HG03439 (cell line): ENCODE results near the gene MBNL1.

ENCODE experiments used
- ATAC-seq: cut with Tn5 transposase; IDR thresholded peaks from one replicate; pipeline ENCODE4 v1.9.1; 2021; ENCODE audit warnings: mild to moderate bottlenecking, moderate library complexity; ENCODE audit not compliant: unreplicated experiment

The MBNL1 gene

GRCh38 chr3:152268555-152269055 is at the start of gene MBNL1:
Gene MBNL1 (plus strand): TSS chr3:152268929. CDS start chr3:152300194, 31,265 bp downstream.
- peak; percentile 74 for ATAC-seq

- no peak for ATAC-seq
Measured at GRCh38 chr3:152219216-152219615, 49.5 kb upstream of the MBNL1 start.

- no peak for ATAC-seq
Measured at GRCh38 chr3:152219769-152220255, 48.9 kb upstream of the MBNL1 start.

- ATAC-seq, result no peak
Measured at GRCh38 chr3:152222327-152222726, 46.4 kb upstream of the MBNL1 start.

- no peak for ATAC-seq
Measured at GRCh38 chr3:152225201-152225600, 43.5 kb upstream of the MBNL1 start.

GRCh38 chr3:152226176-152226575 is 42.6 kb upstream of the MBNL1 start:
- ATAC-seq, result no peak

GRCh38 chr3:152227027-152227426 is 41.7 kb upstream of the MBNL1 start:
- ATAC-seq, result no peak

- ATAC-seq, result no peak
Measured at GRCh38 chr3:152229692-152230091, 39.0 kb upstream of the MBNL1 start.

GRCh38 chr3:152230370-152230769 is 38.4 kb upstream of the MBNL1 start:
- ATAC-seq, result no peak

- no peak for ATAC-seq
Measured at GRCh38 chr3:152232001-152232400, 36.7 kb upstream of the MBNL1 start.

GRCh38 chr3:152232679-152233078 is 36.0 kb upstream of the MBNL1 start:
- ATAC-seq, result no peak

GRCh38 chr3:152234657-152235375 is 33.9 kb upstream of the MBNL1 start:
- ATAC-seq, result no peak

- no peak for ATAC-seq
Measured at GRCh38 chr3:152235709-152236298, 32.9 kb upstream of the MBNL1 start.

GRCh38 chr3:152236716-152237115 is 32.0 kb upstream of the MBNL1 start:
- no peak for ATAC-seq

GRCh38 chr3:152241142-152242017 is 27.3 kb upstream of the MBNL1 start:
- ATAC-seq, result peak; percentile 45

GRCh38 chr3:152243301-152243711 is 25.4 kb upstream of the MBNL1 start:
- peak; percentile 62 for ATAC-seq

GRCh38 chr3:152243721-152244516 is 24.8 kb upstream of the MBNL1 start:
- no peak for ATAC-seq

- ATAC-seq, result no peak
Measured at GRCh38 chr3:152244517-152244888, 24.2 kb upstream of the MBNL1 start.

- no peak for ATAC-seq
Measured at GRCh38 chr3:152245498-152246170, 23.1 kb upstream of the MBNL1 start.

GRCh38 chr3:152251916-152252315 is 16.8 kb upstream of the MBNL1 start:
- ATAC-seq, result no peak
